ENCODE measurements around the gene MTCL1. TPM values are rescaled to one million over a fixed set of nuclear protein-coding genes. Genes with fewer than 3 reads are reported as not detected.

The MTCL1 gene
- total RNA-seq, 1 experiment from 2014 or later = 28.3 TPM

GRCh38 chr18:8844721-8845148 is 139.4 kb downstream of the MTCL1 start:
- no peaks in the 10 kb centered on the region for H3K36me3 ChIP-seq (ENCODE audit: control insufficient read depth, insufficient read depth, low read length)
- Mint-ChIP-seq H3K27ac (ENCODE audit: unreplicated experiment) (no peak overlapping the region), H3K36me3 (ENCODE audit: insufficient read depth, unreplicated experiment) (no peaks in the 10 kb centered on the region), H3K4me1 (ENCODE audit: low read depth, unreplicated experiment) (no peaks in the 10 kb centered on the region), H3K27me3 (ENCODE audit: insufficient read depth, unreplicated experiment) (no peaks in the 10 kb centered on the region), H3K4me3 (ENCODE audit: unreplicated experiment) (no peak overlapping the region), H3K9me3 (ENCODE audit: unreplicated experiment) (peaks cover under 1% of the 10 kb centered on the region)
- no TSS peak for BruUV-seq (replicated peaks)
- TF ChIP-seq, protein P1, sequence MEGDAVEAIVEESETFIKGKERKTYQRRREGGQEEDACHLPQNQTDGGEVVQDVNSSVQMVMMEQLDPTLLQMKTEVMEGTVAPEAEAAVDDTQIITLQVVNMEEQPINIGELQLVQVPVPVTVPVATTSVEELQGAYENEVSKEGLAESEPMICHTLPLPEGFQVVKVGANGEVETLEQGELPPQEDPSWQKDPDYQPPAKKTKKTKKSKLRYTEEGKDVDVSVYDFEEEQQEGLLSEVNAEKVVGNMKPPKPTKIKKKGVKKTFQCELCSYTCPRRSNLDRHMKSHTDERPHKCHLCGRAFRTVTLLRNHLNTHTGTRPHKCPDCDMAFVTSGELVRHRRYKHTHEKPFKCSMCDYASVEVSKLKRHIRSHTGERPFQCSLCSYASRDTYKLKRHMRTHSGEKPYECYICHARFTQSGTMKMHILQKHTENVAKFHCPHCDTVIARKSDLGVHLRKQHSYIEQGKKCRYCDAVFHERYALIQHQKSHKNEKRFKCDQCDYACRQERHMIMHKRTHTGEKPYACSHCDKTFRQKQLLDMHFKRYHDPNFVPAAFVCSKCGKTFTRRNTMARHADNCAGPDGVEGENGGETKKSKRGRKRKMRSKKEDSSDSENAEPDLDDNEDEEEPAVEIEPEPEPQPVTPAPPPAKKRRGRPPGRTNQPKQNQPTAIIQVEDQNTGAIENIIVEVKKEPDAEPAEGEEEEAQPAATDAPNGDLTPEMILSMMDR (IDR thresholded peaks at IDR 0.05; ENCODE audit: insufficient read depth in 1 of 2, low read depth in 1 of 2, low read length in 1 of 2, severe bottlenecking in 1 of 2, unreplicated experiment in 1 of 2) = no peak
- no peak overlapping the region for H3K4me3 ChIP-seq (ENCODE audit: low read depth, low read length)
- ChIA-PET POLR2A (no interaction called here), CTCF (no interaction called here)
- intact Hi-C loops (cut with micrococcal nuclease; ENCODE audit: unreplicated experiment) = no loop called here
- no peaks in the 10 kb centered on the region for H3K4me1 ChIP-seq
- no peaks in the 10 kb centered on the region for H3K27me3 ChIP-seq (replicated peaks; ENCODE audit: control insufficient read depth, insufficient read depth, low read length)
- H3K9me3 ChIP-seq = no peaks in the 10 kb centered on the region
- no peak for DNase-seq

DNA sequence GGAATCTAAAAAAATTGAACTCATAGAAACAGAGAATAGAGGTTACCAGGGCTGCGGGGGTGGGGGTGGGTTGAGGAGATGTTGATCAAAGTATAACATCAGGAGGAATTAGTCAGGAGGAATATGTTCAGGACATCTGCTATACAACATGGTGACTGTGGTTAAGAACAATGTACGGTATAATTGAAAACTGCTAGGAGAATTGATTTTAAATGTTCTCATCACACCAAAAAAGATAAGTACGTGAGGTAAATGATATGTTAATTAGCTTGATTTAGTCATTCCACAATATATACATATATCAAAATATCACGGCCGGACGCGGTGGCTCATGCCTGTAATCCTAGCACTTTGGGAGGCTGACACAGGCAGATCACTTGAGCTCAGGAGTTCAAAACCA is 140.2 kb downstream of the MTCL1 start:
- H3K4me1 ChIP-seq = no peaks in the 10 kb centered on the region
- H3K4me3 ChIP-seq (ENCODE audit: low read depth, low read length) = no peak overlapping the region
- no peaks in the 10 kb centered on the region for H3K9me3 ChIP-seq
- intact Hi-C loops (cut with micrococcal nuclease; ENCODE audit: unreplicated experiment) = no loop called here
- H3K9me3 Mint-ChIP-seq (ENCODE audit: unreplicated experiment) = peaks cover 8% of the 10 kb centered on the region
- DNase-seq = no peak
- CTCF ChIA-PET = no interaction called here
- no peaks in the 10 kb centered on the region for H3K27me3 Mint-ChIP-seq (ENCODE audit: insufficient read depth, unreplicated experiment)
- no peaks in the 10 kb centered on the region for H3K36me3 Mint-ChIP-seq (ENCODE audit: insufficient read depth, unreplicated experiment)
- no TSS peak for BruUV-seq (replicated peaks)
- H3K4me3 Mint-ChIP-seq (ENCODE audit: unreplicated experiment) = no peak overlapping the region
- no peaks in the 10 kb centered on the region for H3K4me1 Mint-ChIP-seq (ENCODE audit: low read depth, unreplicated experiment)
- H3K27me3 ChIP-seq (replicated peaks; ENCODE audit: control insufficient read depth, insufficient read depth, low read length) = no peaks in the 10 kb centered on the region
- H3K27ac Mint-ChIP-seq (ENCODE audit: unreplicated experiment) = no peak overlapping the region
- POLR2A ChIA-PET = no interaction called here
- H3K36me3 ChIP-seq (ENCODE audit: control insufficient read depth, insufficient read depth, low read length) = no peaks in the 10 kb centered on the region
- TF ChIP-seq, protein P1 (IDR thresholded peaks at IDR 0.05; ENCODE audit: insufficient read depth in 1 of 2, low read depth in 1 of 2, low read length in 1 of 2, severe bottlenecking in 1 of 2, unreplicated experiment in 1 of 2) = no peak

GRCh38 chr18:8847066-8847755 is 141.9 kb downstream of the MTCL1 start:
- TF ChIP-seq, protein P1 (IDR thresholded peaks at IDR 0.05; ENCODE audit: insufficient read depth in 1 of 2, low read depth in 1 of 2, low read length in 1 of 2, severe bottlenecking in 1 of 2, unreplicated experiment in 1 of 2) = no peak
- Histone ChIP-seq H3K36me3 (ENCODE audit: control insufficient read depth, insufficient read depth, low read length) (no peaks in the 10 kb centered on the region), H3K4me1 (no peaks in the 10 kb centered on the region), H3K27me3 (replicated peaks; ENCODE audit: control insufficient read depth, insufficient read depth, low read length) (no peaks in the 10 kb centered on the region), H3K4me3 (ENCODE audit: low read depth, low read length) (no peak overlapping the region), H3K9me3 (no peaks in the 10 kb centered on the region)
- H3K27me3 Mint-ChIP-seq (ENCODE audit: insufficient read depth, unreplicated experiment) = no peaks in the 10 kb centered on the region
- no peaks in the 10 kb centered on the region for H3K4me1 Mint-ChIP-seq (ENCODE audit: low read depth, unreplicated experiment)
- intact Hi-C loops (cut with micrococcal nuclease; ENCODE audit: unreplicated experiment) = no loop called here
- no peaks in the 10 kb centered on the region for H3K36me3 Mint-ChIP-seq (ENCODE audit: insufficient read depth, unreplicated experiment)
- peaks cover 9% of the 10 kb centered on the region for H3K9me3 Mint-ChIP-seq (ENCODE audit: unreplicated experiment)
- DNase-seq = no peak
- ChIA-PET CTCF (no interaction called here), POLR2A (no interaction called here)
- no peak overlapping the region for H3K27ac Mint-ChIP-seq (ENCODE audit: unreplicated experiment)
- no peak overlapping the region for H3K4me3 Mint-ChIP-seq (ENCODE audit: unreplicated experiment)
- BruUV-seq (replicated peaks) = no TSS peak
